HL-60 (cell line): ENCODE measurements around the gene CCDC38.

ENCODE experiments used
- GABPA ChIP-seq: IDR thresholded peaks from 2 replicates; pipeline ENCODE4 v1.6.1; 2012; ENCODE audit warnings: low read depth
- TF ChIP-seq, protein P1 (sequence below): IDR thresholded peaks from one replicate; pipeline ENCODE4 v1.5.1; 2011; ENCODE audit warnings: low read length, control low read depth, inconsistent platforms; ENCODE audit not compliant: insufficient read depth

DNA sequence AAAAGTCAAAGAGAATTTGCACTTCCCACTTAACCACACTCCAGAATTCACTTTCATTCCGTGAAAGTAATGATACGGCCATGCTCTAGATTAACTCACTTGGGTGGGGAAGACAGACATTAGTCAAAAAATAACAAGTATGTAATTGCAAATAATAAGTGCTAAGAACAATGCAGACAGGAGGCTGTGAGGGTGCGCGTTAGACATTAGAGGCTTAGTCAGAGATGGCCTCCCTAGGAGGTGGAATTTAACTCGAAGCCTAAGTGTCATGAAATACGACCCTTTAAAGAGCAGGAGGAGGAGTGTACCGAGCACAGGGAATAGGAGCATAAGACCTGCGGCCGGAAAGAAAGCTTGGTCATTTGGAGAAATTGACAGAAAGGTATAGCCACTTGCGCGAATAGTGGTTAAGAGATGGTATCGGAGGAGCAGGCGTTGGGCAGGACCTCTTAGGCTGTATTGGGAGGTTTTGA lies 83.0 kb downstream of the CCDC38 start:
- TF ChIP-seq, protein P1, sequence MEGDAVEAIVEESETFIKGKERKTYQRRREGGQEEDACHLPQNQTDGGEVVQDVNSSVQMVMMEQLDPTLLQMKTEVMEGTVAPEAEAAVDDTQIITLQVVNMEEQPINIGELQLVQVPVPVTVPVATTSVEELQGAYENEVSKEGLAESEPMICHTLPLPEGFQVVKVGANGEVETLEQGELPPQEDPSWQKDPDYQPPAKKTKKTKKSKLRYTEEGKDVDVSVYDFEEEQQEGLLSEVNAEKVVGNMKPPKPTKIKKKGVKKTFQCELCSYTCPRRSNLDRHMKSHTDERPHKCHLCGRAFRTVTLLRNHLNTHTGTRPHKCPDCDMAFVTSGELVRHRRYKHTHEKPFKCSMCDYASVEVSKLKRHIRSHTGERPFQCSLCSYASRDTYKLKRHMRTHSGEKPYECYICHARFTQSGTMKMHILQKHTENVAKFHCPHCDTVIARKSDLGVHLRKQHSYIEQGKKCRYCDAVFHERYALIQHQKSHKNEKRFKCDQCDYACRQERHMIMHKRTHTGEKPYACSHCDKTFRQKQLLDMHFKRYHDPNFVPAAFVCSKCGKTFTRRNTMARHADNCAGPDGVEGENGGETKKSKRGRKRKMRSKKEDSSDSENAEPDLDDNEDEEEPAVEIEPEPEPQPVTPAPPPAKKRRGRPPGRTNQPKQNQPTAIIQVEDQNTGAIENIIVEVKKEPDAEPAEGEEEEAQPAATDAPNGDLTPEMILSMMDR = no peak
- no peak for TF ChIP-seq GABPA
